GM18505 (cell line): Measurements from ENCODE around the gene ADCK1.
"Not testable (repeated sequence)": the region's sequence is repeated elsewhere in the genome, so short reads cannot be mapped to it uniquely, and the experiment has no call there.

Experiments
- ATAC-seq: cut with Tn5 transposase; IDR thresholded peaks from one replicate; pipeline ENCODE4 v1.9.1; 2021; ENCODE audit not compliant: unreplicated experiment
- POLR2A ChIP-seq: IDR thresholded peaks from 4 replicates; pipeline ENCODE4 v1.6.1; 2011; ENCODE audit warnings: borderline replicate concordance; ENCODE audit not compliant: insufficient read depth, insufficient read length; ENCODE audit errors: extremely low read depth

ADCK1 gene

DNA sequence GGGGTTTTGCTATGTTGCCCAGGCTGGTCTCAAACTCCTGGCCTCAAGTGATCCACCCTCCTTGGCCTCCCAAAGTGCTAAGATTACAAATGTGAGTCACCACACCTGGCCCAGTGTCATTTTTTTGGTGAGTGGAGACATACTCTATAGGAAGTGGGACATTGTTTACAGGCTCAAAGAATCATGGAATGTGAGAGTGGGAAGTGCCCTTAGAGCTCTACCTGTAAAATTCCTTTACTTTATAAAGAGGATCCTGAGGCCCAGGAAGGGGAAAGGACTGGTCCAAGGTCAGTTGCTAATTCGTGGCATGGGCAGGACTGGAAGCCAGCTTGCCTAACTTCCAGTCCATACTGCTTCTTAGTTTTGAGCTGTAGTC lies 8.7 kb upstream of the ADCK1 start:
- ATAC-seq, result no peak
- no peak for TF ChIP-seq POLR2A

GRCh38 chr14:77793255-77793654 lies 6.7 kb upstream of the ADCK1 start:
- not testable (repeated sequence) for ATAC-seq

GRCh38 chr14:77794357-77794756 lies 5.6 kb upstream of the ADCK1 start:
- no peak for TF ChIP-seq POLR2A
- ATAC-seq, result no peak

- ATAC-seq, result peak; percentile 3
Observed at GRCh38 chr14:77799456-77799855, 453 bp upstream of the ADCK1 start.

DNA sequence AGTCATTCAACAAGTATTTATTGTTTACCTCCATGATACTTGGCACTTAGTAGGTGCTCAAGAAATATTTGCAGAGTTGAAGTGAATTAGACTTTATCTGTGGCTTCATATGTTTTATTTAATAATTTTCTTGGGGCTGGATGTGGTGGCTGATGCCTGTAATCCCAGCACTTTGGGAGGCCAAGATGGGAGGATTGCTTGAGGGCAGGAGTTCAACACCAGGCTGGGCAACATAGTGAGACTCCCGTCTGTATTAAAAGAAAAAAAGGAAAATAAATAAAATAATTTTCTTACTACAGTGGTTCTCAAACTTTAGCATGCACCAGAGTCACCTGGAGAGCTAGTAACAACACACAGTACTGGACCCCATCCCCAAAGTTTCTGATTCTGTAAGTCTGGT lies 905 bp downstream of the ADCK1 start:
- TF ChIP-seq POLR2A, result no peak
- ATAC-seq, result no peak

DNA sequence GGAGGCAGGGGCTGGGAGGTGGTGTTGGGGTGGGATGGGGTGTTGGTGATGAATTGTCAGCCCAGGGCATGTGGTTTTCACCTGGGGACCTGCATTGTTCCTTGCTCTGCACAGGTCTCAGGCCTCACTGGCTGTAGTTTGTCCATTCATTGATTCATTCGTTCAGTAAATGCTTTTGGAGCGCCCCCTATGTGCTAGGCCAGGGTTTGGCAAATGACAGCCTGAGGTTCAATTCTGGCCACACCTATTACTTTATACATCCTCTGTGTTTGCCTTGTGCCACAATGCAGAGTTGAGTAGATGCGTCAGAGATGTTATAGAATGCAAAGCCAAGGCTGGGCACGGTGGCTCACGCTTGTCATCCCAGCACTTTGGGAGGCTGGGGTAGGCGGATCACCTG lies 4.7 kb downstream of the ADCK1 start:
- ATAC-seq, result no peak
- TF ChIP-seq POLR2A, result no peak

- no peak for ATAC-seq
- no peak for TF ChIP-seq POLR2A
Observed at GRCh38 chr14:77805706-77806105, 5.8 kb downstream of the ADCK1 start.

GRCh38 chr14:77808250-77808649 lies 8.3 kb downstream of the ADCK1 start:
- no peak for ATAC-seq

GRCh38 chr14:77809011-77809410 lies 9.1 kb downstream of the ADCK1 start:
- TF ChIP-seq POLR2A, result no peak
- no peak for ATAC-seq

More at GRCh38 chr14:77808250-77808649, 8.3 kb downstream of the ADCK1 start:
- TF ChIP-seq POLR2A, result no peak

- no peak for TF ChIP-seq POLR2A
- ATAC-seq, result no peak
Observed at GRCh38 chr14:77812028-77812427, 12.1 kb downstream of the ADCK1 start.

DNA sequence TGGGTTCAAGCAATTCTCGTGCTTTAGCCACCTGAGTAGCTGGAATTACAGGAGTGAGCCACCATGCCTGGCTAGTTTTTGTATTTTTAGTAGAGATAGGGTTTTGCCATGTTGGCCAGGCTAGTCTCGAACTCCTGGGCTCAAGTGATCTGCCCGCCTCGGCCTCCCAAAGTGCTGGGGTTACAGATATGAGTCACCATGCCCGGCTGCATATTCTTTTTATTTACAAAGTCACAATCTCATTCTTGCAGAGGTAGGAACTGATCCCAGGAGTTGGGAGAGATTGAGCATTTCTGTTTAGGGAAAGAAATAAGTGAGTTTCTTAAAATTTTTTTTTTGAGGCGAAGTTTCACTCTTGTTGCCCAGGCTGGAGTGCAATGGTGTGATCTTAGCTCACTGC lies 12.8 kb downstream of the ADCK1 start:
- not testable (repeated sequence) for ATAC-seq

DNA sequence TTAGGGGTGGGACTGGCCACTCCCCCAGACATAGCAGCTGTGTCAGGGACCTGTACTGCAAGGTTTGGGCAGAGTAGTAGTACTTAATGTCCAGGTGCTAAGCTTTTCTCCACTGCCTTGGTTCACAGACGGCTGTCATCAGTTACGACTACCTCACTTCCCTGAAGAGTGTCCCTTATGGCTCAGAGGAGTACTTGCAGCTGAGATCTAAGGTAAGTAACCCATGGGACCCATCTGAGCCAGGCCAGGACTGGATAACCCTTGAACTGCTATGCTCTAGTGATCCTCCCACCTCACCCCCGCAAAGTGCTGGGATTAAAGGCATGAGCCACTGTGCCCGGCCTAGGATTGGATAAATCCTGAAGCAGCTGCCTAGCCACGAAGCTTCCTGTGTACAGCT lies 22.4 kb downstream of the ADCK1 start:
- TF ChIP-seq POLR2A, result no peak

DNA sequence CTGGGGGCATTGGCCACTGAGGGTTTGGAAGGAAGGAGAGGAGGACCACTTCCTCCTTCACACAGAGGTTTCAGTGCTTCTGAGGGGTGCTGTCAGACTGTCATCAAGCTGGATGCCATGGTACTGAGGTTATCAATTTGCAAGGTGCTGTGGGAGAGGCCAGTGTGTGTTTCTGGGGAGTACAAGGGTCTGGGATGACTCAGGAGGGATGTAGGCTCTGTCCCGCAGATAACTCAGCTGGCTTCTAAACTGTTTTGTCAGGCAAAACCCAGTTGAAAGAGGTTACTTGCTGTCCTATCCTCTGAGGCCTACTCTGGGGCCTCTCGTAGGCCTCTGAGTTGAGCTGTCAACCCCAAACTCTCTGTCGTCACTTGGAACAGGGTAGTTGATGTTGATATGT lies 22.8 kb downstream of the ADCK1 start:
- ATAC-seq, result no peak
- no peak for TF ChIP-seq POLR2A

More for the DNA sequence above, 22.4 kb downstream of the ADCK1 start:
- no peak for ATAC-seq

- ATAC-seq, result no peak
- TF ChIP-seq POLR2A, result no peak
Observed at GRCh38 chr14:77823378-77823777, 23.5 kb downstream of the ADCK1 start.

DNA sequence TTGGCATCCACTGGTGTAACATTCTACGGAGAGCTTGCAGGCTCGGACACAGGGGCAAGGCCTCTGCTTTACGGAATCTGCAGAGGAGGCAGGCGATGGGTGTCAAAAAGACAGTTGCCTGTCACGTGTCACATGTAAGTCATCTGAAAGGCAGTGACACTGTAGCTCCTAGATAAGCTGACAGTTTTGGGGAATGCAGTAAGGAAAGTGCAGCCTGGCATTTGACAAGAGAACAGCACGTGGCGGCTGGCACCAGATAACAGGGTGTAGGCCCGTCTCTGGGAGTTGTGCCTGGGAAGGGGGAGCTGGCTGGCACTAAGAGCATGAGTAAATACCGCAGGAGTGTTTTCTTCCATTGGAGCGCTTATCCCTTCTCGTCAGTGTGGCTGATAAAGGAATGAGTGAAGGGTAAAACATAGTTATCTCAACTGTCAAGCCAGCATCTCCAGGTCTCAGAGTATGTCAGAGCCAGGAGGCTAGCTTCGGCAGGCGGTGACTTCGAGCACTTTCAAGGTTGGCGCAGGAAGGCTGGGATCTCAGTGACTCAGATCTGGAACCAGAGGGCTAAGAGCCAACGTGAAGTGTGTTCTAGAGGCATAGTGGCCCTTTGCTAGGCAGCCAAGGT lies 26.1 kb downstream of the ADCK1 start:
- TF ChIP-seq POLR2A, result no peak
- ATAC-seq, result no peak
